AG04450 (cell line): ENCODE results near the gene GLTPD2. TPM values are rescaled to one million over a fixed set of nuclear protein-coding genes. Genes with fewer than 3 reads are reported as not detected.

Experiments
- CTCF ChIA-PET: fragments of 300-600, 350-600 bp; formaldehyde crosslinking; extraction: SDS; loops from one replicate; lab custom pipeline; 2022; ENCODE audit warnings: antibody characterized with exemption, inconsistent platforms; lab: Charles Lee
- POLR2A ChIA-PET: fragments of 350-600 bp; formaldehyde crosslinking; extraction: SDS; loops from one replicate; lab custom pipeline; 2021; ENCODE audit warnings: antibody characterized with exemption, inconsistent platforms; lab: Yijun Ruan, JAX
- DNase-seq: peaks from one replicate; pipeline ENCODE4 v3.0.0-alpha.2; 2011; ENCODE audit warnings: low read depth, low spot score
- H3K27ac ChIP-seq: one replicate; pipeline ENCODE4 v1.5.1; 2012; ENCODE audit warnings: low read depth, low read length, control low read depth
- H3K27me3 ChIP-seq: one replicate; pipeline ENCODE4 v1.6.0; 2012; ENCODE audit warnings: low read length; ENCODE audit not compliant: control insufficient read depth, insufficient read depth
- H3K4me3 ChIP-seq: 2 replicates; pipeline ENCODE4 v1.5.1; 2011; ENCODE audit warnings: mild to moderate bottlenecking, low read depth, low read length, control low read depth
- H3K9me3 ChIP-seq: 2 replicates; pipeline ENCODE4 v1.5.1; 2012; ENCODE audit warnings: low read length; ENCODE audit not compliant: control insufficient read depth, insufficient read depth
- polyA plus RNA-seq: library from polyadenylated mRNA; depleted of rRNA; stranded (reverse); fragments of >200 nt; gene quantifications from 2 replicates; pipeline ENCODE4 v1.2.3, GENCODE V29; 2011
- TF ChIP-seq, protein P1 (sequence below): IDR thresholded peaks from 2 replicates; pipeline ENCODE4 v1.5.1; 2011; ENCODE audit warnings: low read depth, low read length, control low read depth, inconsistent platforms

The GLTPD2 gene
- polyA plus RNA-seq, 1 experiment: not detected

DNA sequence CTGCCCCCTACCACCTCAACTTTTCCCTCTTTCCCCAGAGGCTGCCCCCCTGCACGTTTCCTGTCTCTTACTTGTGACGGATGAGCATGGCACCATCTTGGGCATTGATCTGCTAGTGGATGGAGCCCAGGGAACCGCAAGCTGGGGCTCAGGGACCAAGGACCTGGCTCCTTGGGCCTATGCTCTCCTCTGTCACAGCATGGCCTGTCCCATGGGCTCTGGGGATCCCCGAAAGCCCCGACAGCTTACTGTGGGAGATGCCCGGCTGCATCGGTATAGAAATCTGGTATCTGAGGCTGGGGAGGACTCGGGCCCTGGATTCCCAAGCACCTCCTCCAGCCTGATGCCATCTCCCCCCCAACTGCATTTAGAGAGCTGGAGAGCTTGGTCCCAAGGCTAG, 47.2 kb upstream of the GLTPD2 start:
- Histone ChIP-seq H3K9me3 (peaks cover 5% of the 10 kb centered on the region; the same call in 1 of the 2 replicates), H3K27me3 (peaks cover 73% of the 10 kb centered on the region), H3K4me3 (no peak overlapping the region), H3K27ac (no peak overlapping the region)
- ChIA-PET CTCF (interaction anchor here (0.7 kb wide), 1 partner anchor 126 kb away, joined by 6 read pairs; no protein-coding TSS in a partner anchor), POLR2A (no interaction called here)
- DNase-seq: no peak
- TF ChIP-seq, protein P1, sequence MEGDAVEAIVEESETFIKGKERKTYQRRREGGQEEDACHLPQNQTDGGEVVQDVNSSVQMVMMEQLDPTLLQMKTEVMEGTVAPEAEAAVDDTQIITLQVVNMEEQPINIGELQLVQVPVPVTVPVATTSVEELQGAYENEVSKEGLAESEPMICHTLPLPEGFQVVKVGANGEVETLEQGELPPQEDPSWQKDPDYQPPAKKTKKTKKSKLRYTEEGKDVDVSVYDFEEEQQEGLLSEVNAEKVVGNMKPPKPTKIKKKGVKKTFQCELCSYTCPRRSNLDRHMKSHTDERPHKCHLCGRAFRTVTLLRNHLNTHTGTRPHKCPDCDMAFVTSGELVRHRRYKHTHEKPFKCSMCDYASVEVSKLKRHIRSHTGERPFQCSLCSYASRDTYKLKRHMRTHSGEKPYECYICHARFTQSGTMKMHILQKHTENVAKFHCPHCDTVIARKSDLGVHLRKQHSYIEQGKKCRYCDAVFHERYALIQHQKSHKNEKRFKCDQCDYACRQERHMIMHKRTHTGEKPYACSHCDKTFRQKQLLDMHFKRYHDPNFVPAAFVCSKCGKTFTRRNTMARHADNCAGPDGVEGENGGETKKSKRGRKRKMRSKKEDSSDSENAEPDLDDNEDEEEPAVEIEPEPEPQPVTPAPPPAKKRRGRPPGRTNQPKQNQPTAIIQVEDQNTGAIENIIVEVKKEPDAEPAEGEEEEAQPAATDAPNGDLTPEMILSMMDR: no peak

DNA sequence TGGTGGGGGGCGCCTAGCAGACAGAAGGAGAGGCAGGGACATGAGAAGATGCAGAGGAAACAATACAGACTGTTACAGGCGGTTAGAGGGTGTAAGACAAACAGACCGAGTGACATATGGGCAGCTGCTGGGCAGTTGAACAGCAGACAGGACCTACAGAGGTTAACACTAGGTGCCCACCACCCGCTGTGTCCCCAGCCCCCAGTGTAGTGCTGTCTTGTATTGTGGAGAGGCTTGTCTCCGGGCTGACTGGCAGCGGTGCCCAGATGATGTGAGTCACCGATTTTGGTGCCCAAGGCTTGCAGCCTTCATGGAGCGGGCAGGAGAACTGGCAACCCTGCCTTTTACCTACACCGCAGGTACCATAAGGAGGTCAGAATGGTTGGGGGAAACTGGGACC, 46.6 kb upstream of the GLTPD2 start:
- Histone ChIP-seq H3K9me3 (peaks cover 5% of the 10 kb centered on the region; the same call in 1 of the 2 replicates), H3K27me3 (peaks cover 75% of the 10 kb centered on the region), H3K27ac (no peak overlapping the region), H3K4me3 (no peak overlapping the region)
- TF ChIP-seq, protein P1: no peak
- DNase-seq: no peak
- POLR2A ChIA-PET: no interaction called here
- CTCF ChIA-PET: no interaction called here

DNA sequence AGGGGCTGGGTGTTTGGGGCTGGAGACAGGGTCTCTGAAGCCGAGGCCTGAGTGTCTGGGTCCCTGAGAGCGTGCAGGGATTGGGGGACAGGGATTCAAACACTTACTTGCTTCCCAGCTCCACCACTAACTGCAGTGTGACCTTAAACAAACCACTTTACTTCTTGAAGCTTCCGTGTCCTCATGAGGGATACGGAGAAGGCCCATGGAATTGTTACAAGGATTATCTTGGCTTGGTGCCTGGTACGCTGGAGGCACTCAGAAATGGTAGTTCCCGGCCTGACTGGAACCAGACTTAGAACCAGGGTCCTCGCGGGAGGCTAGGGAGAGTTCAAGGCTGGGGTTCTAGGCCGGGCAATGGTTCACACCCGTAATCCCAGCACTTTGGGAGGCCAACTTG, 46.1 kb upstream of the GLTPD2 start:
- H3K9me3 ChIP-seq: peaks cover 5% of the 10 kb centered on the region; the same call in 1 of the 2 replicates
- no peak overlapping the region for H3K4me3 ChIP-seq
- ChIA-PET POLR2A (no interaction called here), CTCF (no interaction called here)
- DNase-seq: no peak
- peaks cover 79% of the 10 kb centered on the region for H3K27me3 ChIP-seq
- TF ChIP-seq, protein P1: no peak
- no peak overlapping the region for H3K27ac ChIP-seq

DNA sequence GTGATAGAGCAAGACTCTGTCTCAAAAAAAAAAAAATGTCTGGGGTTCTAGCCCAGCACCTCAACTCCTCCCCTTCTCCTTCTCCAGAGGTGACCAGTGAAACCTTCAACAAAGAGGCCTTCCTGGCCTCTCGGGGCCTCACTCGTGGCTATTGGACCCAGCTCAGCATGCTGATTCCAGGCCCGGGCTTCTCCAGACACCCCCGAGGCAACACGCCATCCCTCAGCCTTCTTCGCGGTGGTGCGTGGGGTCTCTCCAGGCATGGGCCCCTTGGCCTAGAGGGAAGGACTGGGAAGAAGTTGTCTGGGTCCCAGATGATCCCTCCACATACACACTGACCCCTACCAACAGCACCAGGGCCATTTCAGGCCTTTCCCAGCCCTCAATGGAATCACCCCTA, 45.5 kb upstream of the GLTPD2 start:
- DNase-seq: no peak
- POLR2A ChIA-PET: no interaction called here
- TF ChIP-seq, protein P1: no peak
- Histone ChIP-seq H3K27ac (no peak overlapping the region), H3K9me3 (peaks cover 5% of the 10 kb centered on the region; the same call in 1 of the 2 replicates), H3K27me3 (peaks cover 80% of the 10 kb centered on the region), H3K4me3 (no peak overlapping the region)
- CTCF ChIA-PET: no interaction called here

DNA sequence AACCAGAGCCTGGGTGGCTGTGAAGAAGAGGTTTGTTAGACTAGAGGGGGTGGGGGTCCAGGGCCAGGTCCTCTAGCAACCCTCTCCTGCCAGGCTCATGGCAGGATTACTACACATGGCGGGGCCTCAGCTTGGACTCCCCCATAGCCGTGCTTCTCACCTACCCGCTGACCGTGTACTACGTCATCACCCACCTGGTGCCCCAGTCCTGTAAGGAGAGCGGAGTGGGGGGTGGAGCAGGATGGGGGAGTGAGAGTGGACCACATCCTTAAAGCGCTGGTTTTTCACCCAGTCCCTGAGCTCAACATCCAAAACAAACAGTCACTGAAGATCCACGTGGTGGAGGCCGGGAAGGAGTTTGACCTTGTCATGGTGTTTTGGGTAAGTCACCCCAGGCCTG, 44.9 kb upstream of the GLTPD2 start:
- no peak for DNase-seq
- POLR2A ChIA-PET: no interaction called here
- H3K27ac ChIP-seq: no peak overlapping the region
- H3K4me3 ChIP-seq: no peak overlapping the region
- H3K27me3 ChIP-seq: peaks cover 78% of the 10 kb centered on the region
- H3K9me3 ChIP-seq: peaks cover 5% of the 10 kb centered on the region; the same call in 1 of the 2 replicates
- TF ChIP-seq, protein P1: no peak
- CTCF ChIA-PET: no interaction called here
